ENCODE results near the gene KCNIP1.
A peak's percentile ranks its signal among the peaks of the same experiment; 100 is the strongest.

The KCNIP1 gene

DNA sequence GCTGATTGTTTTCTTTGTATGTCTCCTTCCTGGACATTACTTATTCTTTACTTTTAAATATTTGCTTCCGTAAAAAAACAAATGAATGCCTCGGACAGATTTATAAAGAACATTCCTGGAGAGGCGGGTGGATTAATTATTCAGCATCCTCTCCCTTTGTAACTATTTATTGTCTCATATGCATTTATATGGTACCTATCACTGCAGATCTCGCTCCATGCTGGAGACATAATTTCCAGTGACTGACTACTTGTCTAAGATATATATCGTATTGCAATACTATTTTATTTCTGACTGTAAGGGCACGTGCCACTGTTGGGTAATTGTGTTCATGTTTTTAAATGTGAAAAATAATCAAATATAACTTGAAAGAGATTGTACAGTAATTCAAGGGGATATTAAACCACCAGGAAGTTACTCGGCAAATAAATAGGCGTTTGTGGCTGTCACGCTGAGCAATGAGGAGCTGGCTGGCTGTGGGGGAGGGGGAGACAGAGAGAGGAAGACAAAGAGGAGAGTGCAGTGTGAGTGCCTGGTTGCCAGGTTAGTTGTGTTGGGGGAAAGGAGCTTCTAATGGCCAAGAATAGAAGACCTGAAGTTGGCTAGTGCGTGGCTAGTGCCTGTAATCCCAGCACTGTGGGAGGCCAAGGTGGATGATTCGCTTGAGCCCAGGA is 147.9 kb downstream of the KCNIP1 start:
- DNase-seq: no peak

GRCh38 chr5:170655476-170655875 is 151.7 kb downstream of the KCNIP1 start:
- no peak for DNase-seq

DNA sequence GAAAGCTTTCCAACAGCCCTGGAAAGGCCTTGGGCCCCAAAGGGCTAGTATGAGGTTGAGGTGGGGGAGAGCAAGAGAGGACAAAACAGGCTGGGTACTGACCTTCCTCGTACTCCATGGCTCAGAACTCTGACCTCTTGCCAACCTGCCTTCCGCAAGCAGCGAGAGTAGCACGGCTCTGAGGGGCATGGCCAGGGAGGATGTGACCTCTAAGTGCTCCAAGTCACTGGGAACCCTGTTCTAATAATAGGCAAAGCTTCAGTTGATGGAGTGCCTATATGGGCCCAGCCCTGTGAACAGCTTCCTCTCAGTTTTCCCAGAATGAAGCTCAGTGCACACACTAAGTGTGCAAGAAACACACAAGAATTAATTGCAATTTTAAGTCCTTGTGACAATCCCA is 152.1 kb downstream of the KCNIP1 start:
- DNase-seq: no peak

DNA sequence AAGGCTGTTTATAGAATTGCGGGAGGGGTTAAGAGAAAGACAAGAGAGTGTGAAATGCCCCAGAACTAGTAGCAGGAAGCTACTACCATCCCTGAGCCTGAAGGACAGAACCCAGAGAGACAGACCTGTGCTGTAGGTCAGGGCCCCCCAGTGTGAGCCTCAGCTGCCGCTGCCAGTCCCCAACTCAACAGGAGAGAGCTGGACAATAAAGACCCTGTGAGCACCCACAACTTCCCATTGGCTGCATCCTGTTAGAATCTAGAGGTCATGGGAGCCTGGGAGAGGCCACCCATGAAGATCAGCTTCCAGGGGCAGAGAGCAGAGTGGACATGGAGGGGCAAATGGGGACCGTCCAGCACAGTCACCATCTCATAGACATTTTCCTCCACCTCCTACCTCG is 152.5 kb downstream of the KCNIP1 start:
- no peak for DNase-seq

GRCh38 chr5:170660531-170660930 is 156.7 kb downstream of the KCNIP1 start:
- DNase-seq: no peak

- DNase-seq: no peak
Measured at GRCh38 chr5:170662966-170663365, 159.1 kb downstream of the KCNIP1 start.

- no peak for DNase-seq
Measured at GRCh38 chr5:170678811-170679210, 175.0 kb downstream of the KCNIP1 start.

- peak; percentile 35 for DNase-seq
Measured at GRCh38 chr5:170681013-170681433, 177.2 kb downstream of the KCNIP1 start.

DNA sequence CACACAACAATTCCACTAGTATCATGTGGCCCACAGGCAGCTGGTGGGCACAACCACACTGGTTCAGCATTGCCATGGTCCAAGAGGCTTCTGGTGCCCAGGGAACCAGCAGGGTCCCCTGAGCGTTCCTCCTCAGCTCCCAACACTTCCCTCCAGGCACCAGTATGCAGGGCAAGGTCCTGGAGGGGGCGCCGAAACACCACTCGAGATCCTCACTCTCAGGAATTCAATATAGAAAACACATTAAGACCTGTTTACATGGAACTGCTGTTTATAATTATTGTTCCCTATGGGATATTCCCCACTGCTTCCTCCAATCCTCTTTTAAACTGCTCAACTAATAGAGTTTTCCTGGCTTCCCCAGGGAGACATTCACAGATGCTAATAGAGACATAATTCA is 187.8 kb downstream of the KCNIP1 start:
- no peak for DNase-seq

- no peak for DNase-seq
Measured at GRCh38 chr5:170693701-170694100, 189.9 kb downstream of the KCNIP1 start.

GRCh38 chr5:170694911-170695310 is 191.1 kb downstream of the KCNIP1 start:
- DNase-seq: no peak

DNA sequence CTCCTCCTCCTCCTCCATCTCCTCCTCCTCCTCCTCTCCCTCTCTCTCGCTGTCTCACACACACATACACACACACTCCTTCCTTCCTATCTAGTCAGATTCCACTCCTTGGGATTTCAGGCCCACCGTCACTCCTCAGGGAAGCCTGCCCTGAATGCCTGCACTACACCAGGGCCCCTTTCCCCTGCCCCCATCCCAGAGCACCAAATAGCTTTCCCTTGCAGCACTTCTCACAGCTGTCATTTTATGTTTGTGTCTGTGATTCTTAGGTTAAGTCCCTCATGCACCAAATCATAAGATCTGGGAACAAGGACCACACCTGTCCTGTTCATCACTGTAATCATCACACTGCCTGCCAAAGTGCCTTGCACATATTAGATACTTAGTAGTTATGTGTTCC is 193.2 kb downstream of the KCNIP1 start:
- DNase-seq: no peak

DNA sequence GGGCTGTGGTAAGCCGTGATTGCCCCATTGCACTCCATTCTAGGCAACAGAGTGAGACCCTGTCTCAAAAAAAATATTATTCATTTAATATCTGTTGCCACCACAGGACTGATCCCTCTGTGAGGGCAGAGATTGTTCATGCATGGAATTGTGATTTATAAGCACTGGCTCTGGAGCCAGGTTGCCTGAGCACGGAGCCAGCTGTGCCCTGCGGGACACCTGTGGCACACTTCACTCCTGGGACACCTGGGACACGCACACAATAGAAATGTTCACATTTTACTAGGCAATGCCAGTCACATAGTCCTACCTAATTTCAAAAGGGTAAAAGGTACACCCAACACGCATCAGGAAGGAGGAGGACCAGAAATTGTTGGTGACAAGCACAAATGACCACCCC is 196.7 kb downstream of the KCNIP1 start:
- no peak for DNase-seq

DNA sequence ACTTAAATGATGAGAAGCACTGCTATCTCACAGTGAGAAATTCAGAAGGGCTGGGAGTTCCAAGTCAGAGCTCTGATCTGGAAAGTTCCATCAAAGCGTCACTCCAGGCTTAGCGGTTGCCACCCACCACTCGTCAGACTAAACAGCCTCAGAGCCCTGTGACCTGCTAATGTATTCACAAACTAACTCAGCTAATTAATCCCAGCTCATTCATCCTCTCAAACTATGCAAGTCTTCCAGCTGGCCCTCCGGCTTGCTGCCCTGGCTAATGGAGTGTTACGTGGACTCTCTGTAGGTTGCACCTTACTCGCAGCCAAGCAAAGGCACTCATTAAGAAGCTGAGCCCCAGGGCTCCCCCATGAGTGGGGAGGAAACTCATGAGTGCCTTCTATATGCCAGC is 197.5 kb downstream of the KCNIP1 start:
- DNase-seq: no peak

DNA sequence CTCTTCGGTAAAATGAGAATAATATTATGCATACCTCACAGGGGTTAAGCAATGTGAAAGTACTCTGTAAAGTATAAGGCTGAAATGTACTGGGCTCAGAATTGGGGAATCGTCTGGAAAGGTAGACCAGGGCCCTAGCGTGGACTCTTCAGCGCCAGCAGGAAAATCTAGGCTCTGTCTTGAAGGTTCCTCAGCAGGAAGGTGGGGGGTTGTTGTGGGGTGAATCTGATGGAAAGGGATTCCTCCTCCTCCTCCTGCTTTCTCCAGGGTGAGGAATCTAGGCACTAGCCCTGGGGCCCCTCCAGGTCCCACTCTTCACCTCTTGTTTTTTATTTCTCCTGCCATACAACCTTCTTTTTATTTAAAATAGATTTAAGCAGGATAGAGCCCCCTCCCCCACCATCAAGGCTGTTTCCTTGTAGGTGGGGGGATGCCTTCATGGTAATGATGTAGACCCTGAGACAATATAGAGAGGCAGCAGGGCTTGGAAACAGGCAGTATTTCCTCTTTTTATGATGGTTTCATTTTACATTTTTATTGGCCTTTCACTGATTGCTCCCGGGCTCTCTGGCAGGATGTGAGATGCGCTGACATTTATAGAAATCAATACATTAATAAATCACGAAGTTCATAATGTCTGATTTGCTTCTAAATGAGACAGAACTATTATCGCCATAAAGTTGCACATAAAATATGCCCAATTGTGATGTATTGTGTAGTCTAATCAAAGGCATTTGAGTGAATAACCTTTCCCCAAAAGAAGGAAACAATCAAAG is 200.8 kb downstream of the KCNIP1 start:
- no peak for DNase-seq

- DNase-seq: no peak
Measured at GRCh38 chr5:170709640-170710039, 205.8 kb downstream of the KCNIP1 start.

DNA sequence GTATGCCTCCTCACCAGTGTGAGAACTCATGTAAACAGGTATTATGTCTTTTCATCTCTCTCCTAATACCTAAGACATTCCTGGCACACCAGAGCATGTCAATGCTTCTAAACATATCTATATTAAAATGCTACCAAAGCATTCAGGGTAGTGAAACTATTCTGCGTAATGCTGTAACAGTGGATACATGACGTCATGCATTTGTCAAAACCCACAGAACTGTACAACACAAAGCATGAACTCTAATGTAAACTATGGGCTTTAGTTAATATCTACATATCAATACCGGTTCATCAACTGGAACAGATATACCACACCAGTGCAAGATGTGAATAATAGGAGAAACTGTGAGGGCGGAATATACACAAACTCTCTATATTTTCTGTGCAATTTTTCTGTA is 207.5 kb downstream of the KCNIP1 start:
- no peak for DNase-seq

DNA sequence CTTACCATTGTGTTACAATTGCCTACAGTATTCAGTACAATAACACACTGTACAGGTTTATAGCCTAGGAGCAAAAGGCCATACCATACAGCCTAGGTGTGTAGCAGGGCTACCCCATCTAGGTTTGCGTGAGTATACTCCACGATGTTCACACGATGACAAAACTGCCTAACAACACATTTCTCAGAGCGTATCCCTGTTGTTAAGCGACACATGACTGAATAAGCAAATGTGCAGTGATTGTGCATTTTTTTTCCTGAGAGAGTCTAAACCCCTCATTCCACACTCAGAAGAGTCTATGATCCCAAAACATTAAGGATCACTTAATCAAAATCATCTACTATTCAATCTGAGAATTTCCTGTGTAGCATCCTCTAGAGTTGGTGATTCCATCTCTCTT is 211.3 kb downstream of the KCNIP1 start:
- no peak for DNase-seq

DNA sequence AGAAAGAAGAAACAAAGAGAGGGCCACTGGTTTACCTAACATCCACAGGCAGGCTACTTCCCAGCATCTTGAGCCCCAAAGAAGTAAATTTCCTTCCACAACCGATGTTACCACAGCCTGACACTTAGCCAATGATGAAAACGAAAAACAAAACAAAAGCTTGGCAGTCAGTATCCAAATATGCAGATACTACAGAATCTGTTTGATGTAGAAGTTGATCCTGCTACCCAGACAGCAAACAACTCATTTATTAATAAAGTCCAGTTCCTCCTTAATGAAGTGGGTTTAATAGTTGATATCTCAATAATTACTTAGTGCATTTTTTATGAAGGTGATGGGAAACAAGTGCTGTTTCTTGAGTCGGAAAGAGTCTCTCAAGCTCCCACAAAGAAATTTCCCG is 212.6 kb downstream of the KCNIP1 start:
- DNase-seq: no peak

GRCh38 chr5:170719551-170719950 is 215.7 kb downstream of the KCNIP1 start:
- no peak for DNase-seq

DNA sequence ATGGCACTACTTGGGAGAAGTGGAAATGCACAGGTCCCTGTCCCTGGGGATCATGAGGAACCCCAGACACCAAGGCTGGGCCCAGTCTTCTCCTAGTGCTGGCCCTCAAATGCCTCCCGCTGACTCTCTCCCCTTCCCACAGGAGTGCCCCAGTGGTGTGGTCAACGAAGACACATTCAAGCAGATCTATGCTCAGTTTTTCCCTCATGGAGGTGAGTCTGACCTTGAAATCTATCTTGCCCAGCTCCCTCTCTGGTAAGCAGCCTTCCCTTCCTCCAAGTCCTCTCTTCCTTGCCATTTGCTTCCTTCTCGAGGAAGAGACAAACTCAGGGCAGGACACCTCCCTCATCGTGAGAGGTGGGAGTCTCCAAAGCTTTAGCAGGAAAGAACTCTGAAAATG is 216.4 kb downstream of the KCNIP1 start:
- DNase-seq: no peak

GRCh38 chr5:170720984-170721383 is 217.2 kb downstream of the KCNIP1 start:
- no peak for DNase-seq

DNA sequence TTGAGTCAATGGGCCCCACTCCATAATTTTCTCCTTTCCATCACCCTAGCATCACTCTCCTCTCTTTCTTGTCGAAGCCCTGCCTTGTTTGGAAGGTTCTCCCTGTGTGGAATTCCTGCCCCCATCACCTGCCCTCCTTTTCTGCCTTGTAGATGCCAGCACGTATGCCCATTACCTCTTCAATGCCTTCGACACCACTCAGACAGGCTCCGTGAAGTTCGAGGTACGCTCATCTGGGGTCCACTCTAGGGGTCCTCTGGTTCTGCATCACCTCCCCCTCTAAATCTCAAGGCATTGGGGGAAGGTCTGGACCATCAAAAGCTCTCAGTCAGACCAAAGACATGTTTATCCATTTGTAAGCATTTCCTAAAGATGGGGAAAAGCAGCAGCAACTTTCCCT is 217.9 kb downstream of the KCNIP1 start:
- no peak for DNase-seq

GRCh38 chr5:170722316-170722715 is 218.5 kb downstream of the KCNIP1 start:
- DNase-seq: no peak

DNA sequence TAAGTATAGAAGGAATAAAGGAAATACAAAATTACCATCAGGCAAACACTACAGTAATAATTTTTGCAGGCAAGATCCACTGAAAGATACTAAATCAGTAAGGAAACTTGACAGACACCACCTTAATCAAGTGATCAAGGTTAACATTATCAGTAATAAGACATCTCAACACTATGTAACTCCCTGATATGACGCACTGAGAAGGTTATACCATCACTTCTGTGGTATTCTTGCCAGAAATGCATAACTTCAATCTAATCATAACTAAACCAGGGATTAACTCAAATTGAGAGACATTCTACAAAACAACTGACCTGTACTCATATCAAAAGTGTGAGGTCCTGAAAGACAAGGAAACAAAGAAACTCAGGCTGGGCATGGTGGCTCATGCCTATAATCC is 227.2 kb downstream of the KCNIP1 start:
- no peak for DNase-seq

Data from stimulated activated CD4-positive, alpha-beta T cell treated with anti-CD3 and anti-CD28 coated beads, Interleukin-4, amount 100 ng/mL, for 1 hour (primary cell).